Fibroblast of the aortic adventitia (primary cell): ENCODE results near the gene CLIC3. TPM values are rescaled to one million over a fixed set of nuclear protein-coding genes. Genes with fewer than 3 reads are reported as not detected.

Experiments used
- DNase-seq: peaks from one replicate; pipeline ENCODE4 v3.0.0-alpha.2; 2010; ENCODE audit warnings: low read depth
- H3K4me3 ChIP-seq: 2 replicates; pipeline ENCODE4 v1.5.1; 2011; ENCODE audit warnings: low read depth, mild to moderate bottlenecking, control low read depth, low read length, moderate library complexity
- total RNA-seq: library from RNA; depleted of rRNA; stranded (reverse); fragments of >200 nt; gene quantifications from 2 replicates; pipeline ENCODE4 v1.2.3, GENCODE V29; 2012; ENCODE audit warnings: low replicate concordance
- TF ChIP-seq, protein P1 (sequence below): IDR thresholded peaks from 2 replicates; pipeline ENCODE4 v1.5.1; 2011; ENCODE audit warnings: mild to moderate bottlenecking, low read length, control low read depth, inconsistent platforms; ENCODE audit not compliant: insufficient read depth

CLIC3 gene, protein sequence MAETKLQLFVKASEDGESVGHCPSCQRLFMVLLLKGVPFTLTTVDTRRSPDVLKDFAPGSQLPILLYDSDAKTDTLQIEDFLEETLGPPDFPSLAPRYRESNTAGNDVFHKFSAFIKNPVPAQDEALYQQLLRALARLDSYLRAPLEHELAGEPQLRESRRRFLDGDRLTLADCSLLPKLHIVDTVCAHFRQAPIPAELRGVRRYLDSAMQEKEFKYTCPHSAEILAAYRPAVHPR
- 4.3 and 5.2 TPM in 2 replicates for total RNA-seq

DNA sequence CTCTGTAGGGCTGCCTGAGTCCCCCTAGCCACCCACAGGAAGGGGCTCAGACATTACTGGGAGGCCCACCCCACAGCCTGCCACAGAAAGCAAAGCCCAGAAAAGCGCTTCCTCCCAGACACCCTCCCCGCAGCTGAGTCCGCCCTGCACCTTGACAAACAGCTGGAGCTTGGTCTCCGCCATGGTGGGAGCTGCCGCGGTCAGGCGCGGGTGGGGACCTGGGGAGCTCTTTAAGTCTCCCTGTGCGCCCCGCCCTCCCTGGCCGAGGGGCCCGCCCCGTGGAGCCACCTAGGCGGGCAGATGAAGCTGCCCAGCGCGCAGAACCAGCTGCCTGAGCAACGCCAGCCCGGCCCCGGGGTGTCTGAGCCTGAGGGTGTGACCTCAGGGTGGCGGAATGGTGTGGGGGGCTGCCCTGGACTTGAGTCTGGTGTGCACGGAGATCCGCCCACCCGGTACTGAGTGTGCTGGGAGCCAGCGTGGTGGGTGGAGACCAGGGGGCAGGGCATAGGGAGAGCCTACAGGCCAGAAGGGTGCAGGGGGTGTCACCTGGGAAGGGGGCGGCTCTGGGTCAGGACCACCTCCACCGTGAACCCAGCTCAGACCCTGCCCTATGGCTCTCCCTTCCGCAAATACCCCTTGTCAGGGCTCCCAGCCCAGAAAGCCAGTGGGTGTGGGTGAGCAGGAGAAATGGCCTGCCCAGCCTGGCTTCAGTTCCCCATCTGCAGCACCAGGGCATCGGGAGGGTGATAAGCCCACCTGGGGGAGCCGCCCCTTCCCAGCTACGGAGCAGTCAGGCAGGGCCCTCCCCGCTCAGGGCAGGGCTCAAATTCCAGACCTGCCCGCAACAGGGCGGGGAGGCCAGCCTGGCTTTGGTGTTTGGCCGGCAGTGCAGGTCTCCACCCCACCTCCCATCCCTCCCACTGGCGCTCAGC is at the start of gene CLIC3:
Gene CLIC3 (minus strand): TSS at position 208 of the 932 bp plus-strand sequence. CDS start 25 bp downstream, at position 183.
- H3K4me3 ChIP-seq, result peak within 1 kb of the TSS; percentile 40
- DNase-seq, result peak; percentile 52
- TF ChIP-seq, protein P1, sequence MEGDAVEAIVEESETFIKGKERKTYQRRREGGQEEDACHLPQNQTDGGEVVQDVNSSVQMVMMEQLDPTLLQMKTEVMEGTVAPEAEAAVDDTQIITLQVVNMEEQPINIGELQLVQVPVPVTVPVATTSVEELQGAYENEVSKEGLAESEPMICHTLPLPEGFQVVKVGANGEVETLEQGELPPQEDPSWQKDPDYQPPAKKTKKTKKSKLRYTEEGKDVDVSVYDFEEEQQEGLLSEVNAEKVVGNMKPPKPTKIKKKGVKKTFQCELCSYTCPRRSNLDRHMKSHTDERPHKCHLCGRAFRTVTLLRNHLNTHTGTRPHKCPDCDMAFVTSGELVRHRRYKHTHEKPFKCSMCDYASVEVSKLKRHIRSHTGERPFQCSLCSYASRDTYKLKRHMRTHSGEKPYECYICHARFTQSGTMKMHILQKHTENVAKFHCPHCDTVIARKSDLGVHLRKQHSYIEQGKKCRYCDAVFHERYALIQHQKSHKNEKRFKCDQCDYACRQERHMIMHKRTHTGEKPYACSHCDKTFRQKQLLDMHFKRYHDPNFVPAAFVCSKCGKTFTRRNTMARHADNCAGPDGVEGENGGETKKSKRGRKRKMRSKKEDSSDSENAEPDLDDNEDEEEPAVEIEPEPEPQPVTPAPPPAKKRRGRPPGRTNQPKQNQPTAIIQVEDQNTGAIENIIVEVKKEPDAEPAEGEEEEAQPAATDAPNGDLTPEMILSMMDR, result no peak

DNA sequence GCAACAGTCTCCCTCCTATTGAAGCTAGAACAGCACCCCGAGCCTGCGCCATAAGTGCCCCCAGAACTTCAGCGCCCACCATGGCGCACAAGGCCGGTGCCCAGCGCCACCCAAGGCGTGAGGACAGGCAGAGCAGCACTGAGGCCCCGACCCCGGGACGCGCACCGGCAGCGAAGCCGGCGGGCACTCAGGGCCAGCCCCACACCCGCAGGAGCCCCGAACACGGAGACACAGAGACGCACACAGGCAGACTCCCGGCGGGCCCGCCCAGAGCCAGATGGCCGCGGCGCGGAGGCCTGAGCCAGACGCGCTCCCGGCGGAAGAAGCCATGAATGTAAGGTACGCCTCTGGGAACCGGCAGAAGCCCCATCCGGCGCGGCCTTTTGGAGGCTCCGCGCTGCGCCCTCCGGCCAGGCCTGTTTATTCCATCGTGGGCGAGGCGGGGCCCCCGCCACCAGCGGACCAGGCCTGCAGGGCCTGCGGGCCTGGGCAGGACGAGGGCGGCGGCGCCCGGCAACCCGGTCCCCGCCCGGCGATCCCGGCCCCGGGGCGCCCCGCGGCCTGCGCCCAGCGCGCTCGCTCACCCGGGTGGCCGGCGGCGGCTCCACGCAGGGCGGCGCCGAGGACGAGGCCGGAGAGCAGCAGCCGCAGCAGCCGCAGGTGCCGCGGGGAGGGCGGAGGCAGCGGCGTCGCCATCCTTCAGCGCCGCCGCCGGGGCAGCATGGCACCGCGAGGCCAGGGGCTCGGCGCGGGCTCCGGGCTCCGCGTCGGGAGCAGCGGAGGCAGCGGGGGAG is 49.1 kb upstream of the CLIC3 start:
- H3K4me3 ChIP-seq, result peak overlapping the region; percentile 76
- DNase-seq, result peak; percentile 39
- TF ChIP-seq, protein P1, result no peak

DNA sequence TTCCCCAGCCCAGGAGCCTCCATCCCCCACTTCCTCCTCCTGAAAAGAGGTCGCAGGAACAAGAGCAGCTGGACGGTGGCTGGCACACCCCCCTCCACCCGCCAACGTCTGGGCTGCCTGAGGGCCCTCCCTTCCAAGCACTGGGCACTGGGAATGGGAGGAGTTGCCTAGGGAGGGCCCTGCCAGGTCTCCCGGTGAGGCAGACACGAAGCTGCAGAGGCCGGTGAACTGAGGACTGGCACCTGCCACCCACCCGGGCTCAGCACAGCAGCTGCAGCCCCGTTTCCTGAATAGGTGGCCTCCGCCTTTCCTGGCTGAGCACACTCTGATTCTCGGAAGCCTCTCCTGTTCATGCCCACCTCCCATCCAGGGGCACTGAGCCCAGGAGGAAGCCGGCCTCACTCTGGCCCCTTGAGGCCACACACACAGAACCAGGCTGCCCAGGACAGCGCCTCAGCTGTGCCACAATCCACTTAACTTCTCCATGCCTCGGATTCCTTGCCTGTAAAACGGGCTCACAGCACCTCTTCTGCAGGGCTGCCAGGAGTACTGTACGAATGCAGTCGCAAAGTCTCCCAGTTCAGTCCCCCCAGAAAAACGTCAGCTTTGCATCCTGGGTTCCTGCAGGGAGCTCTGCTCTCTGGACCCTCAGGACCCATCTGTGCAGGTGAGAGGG is 48.3 kb upstream of the CLIC3 start:
- DNase-seq, result no peak
- TF ChIP-seq, protein P1, result no peak
- H3K4me3 ChIP-seq, result peak overlapping the region; percentile 76

DNA sequence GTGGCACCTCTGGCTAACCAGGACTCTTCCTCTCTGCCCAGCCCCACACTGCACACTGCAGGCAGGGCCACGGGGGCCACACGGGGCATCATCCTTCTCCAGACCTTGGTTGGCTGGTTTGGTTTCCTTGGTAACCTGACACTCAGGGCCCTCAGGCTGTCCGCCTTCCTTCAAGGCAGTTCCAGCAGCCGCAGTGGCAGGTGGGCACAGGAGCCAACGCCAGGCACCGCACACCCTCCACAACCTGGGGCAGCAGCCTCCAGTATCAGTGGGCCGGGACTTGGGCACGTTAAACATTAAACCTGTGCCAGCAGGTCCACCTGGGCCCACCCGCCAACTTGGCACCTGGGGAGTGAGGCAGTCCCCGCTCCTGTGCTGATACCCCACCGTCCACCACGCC is 47.7 kb upstream of the CLIC3 start:
- peak overlapping the region; percentile 76 for H3K4me3 ChIP-seq
- DNase-seq, result no peak
- TF ChIP-seq, protein P1, result no peak

DNA sequence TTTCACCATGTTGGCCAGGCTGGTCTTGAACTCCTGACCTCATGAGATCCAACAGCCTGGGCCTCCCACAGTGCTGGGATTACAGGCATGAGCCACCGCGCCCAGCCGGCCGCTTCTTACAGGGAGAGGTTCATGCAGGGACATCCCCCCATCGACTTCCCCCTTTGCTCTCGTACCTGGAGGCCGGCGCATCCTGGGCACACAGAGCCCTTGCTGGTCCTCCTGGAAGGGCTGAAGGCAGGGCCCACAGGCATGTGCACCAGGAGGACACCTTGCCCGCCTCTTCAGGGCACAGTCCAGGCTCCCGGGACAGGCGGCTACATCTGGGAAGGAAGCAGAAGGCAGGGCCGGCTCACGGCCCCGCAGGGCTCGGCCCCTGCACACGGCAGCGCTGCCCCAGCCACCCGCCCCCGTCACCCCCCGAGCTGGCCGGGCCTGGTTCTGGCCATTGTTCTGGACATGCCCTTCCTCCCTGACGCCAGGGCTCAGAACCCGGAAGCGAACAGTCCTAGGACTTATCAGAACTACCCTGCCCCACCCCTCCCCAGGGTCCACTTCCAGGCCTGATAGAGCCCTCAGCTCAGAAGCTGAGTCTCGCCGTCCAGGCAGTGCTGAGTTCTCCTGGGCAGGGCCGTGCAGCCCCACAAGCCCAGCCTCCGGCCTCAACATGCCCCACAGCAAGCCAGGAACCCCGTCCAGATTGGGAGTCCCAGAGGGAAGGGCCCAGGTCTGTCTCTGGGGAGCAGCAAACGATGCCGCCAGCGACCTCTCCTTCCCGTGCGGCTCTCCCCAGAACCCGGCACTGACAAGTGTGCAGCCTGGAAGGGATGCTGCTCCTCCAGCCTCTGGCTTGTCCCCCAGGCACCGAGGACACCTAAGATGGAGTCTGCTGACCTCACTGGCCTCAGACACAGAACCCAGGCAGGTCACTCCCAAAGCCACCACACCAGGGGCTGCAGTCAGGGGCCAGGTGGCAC is 46.7 kb upstream of the CLIC3 start:
- peak; percentile 37 for DNase-seq
- TF ChIP-seq, protein P1, result no peak
- H3K4me3 ChIP-seq, result peak overlapping the region; percentile 46
